GM18526 (cell line): ENCODE data around the gene PPIL6.

Experiments
- POLR2A ChIP-seq: IDR thresholded peaks from 3 replicates; pipeline ENCODE4 v1.6.1; 2011; ENCODE audit not compliant: insufficient read length; ENCODE audit errors: extremely low read depth

PPIL6 gene

DNA sequence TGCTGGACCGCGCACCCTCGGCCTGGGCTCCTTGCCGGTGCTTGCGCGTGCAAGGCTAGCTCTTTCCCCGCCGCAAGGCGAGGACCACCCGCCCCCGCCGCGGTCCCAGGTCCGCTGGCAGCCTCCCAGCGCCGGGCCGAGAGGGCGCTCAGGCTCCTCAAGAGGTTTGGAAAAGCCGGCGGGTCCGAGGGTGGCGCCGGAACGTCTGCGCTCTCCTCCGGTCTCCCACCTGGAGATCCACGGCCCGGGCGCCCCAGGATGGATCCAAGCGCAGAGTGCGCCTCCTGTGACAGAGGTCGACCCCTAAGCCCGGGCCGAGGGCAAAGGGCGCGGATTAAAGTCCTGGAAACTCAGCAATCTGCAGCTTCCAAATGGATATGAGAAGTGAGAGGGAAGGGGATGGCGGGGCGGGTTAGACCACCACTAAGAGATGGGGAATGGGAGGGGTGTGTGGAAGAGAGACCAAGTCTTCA is 15.7 kb upstream of the PPIL6 start:
- TF ChIP-seq POLR2A = no peak

DNA sequence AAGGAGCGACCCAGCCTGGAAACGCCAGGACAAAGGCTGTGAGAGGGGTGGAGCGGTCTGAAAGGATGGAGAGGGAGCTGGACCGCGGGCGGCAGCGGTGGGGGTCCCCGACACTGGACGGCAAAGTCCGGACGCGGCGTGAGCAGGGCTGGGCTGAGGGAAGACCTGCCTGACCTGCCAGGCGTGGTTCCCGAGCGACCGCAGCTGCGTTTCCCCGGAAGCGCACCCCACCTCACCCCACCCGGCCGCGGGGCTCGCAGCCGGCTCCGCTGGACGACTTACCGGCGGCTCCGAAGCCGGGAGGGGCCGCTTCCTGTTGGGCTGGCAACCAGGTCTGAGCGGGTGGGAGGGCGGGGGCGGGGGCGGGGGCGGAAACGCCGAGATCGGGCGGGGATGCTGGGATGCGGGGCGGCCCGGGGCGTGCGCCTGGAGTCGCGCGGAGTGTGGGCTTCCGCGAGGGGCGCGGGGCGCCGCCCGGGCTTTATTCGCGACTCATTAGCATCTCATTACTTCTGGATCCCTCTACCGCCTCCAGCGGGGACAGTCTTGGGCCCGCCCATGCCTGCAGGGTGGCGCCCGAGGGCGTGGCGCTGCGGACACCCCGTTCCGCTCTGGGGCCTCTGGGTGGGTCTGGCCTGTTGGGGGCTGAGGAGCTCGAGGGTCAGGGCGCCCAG is 15.1 kb upstream of the PPIL6 start, which contains the start of gene MICAL1:
Gene MICAL1 (minus strand): TSS at position 336 of the 674 bp plus-strand sequence. CDS start 1,576 bp downstream, outside the sequence.
- TF ChIP-seq POLR2A = peak; percentile 61

DNA sequence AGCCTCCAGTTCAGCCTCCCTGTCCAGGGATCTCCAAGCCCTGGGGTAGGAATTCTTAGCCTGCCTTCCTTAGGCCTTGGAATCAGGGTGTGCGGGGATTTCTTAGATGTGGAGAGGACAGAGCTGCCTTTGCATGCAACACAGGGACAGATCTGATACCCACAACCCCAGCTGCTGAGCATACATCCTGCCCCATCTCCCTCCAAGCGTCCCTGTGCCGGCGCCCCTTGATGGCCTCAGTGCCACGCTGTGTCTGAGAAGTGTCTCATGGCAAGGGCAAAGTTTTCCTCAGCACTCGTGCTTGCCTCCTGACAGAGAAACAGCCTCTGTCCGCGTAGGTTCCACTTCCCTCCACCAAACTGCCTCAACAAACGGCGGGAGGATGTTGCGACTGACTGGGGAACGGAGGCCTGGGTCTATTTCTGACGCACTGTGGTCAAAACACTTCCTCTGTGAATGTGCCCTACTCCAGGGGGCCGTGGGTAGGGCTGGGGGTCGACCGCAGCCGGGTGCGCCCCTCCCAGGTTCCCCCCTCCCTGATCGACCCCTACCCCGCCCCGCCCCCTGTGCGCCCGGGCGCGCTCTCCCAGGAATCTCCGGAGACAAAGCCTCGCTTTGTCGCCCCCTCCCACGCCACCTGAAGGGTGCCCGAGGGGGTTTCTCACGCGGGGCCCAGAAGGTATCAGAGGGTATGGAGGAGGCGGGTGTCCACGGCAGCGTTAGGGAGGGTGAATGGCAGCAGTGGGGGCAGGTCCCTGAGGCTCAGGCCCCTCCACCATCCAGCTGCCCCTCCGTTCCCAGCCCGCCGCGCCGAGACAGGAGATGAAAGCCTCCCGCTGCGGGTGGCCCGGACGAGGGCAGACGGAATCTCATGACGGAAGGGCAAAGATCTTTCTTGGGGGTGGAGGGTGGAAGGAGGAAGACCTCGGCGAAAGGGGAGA is 14.3 kb upstream of the PPIL6 start:
- peak; percentile 68 for TF ChIP-seq POLR2A

DNA sequence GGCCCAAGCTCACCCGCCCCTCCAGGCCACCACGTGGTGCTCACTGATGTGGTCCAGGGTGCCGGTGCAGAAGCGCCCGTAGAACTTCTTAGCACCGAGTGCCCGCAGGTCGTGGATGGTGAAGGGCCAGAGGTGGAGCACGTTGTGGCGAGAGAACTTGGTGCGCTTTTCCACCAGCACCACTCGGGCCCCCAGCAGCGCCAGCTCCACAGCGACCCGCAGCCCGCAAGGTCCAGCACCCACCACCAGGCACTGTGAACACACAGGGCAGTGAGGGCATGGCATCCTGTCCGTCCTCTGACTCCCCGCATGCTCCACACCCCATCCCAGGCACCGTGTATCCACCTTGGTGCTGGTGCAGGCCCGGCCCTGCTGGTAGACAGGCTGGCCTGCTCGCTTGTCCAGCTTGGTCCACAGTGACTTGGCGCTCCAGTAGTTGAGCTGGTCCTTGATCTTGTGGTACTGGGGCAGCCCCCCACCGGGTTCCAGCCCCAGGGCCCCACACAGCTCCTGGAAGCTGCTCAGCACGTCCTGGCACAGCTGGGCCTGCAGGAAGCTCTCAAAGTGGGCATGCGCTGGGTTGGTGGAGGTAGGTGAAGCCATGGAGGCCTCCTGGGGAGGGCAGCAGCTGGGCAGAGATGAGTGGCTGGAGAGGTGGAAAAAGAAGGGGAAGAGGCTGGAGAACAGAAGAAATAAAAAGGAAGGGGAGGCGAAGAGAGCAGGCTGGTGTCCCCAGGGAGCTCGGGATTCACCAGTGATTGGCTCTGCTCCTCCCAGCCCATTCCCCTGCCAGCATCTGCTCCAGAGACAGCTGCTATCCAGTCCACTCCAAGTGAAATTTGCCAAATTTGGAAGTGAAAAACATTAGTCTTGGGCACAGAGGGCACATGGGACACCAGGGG is 13.4 kb upstream of the PPIL6 start:
- no peak for TF ChIP-seq POLR2A

DNA sequence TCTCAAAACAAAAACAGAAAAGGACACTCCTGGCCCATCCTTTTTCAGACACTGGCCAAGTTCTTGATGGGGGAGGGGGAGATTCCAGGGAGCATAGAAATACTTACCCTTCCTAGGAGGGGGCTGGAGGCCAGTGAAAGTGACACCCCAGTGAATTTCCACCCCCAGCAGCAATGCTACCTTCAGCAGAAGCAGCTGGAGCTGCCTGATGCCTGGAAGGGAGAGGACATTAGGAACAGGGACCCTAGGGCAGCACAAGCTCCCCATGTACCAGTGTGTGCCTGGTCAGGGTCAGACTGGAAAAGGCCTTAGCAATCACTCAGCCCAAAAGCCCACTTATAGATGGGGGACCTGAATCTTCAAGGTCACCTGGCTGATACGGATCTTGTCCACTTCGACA is 12.7 kb upstream of the PPIL6 start:
- no peak for TF ChIP-seq POLR2A

DNA sequence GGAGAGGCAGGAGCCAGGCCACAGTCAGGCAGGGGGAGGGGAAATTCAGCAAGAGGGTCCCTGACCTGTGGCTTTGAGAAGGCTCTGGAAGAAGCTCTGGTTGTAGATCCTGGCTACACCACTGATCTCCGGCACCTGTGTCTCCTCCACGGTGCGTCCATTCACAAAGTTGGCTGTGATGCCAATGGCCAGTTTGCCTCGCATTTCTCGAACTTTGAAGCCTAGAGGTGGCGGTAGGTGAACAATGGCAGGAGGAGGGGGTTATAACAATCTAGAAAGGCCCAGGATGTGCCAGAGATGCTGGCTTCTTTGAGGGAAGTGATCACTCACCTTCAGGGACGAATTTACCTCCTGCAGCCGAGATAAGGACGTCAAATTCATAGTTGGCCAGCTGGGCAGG is 11.8 kb upstream of the PPIL6 start:
- TF ChIP-seq POLR2A = no peak

DNA sequence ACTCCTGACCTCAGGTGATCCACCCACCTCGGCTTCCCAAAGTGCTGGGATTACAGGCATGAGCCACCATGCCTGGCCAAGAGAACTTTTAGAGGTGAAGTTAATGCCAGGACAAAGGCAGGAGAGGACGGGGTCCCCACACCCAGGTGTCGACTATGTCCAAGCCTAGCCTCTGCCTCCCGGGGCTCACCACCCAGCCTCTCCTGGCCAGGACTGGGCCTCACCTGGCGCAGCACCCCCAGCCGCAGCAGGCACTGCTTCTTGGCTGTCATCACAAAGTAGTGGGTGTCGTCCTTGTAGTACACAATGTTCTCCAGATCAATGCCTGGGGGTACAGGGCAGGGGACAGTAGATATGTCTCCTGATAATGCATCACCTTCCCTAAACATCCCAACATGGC is 10.9 kb upstream of the PPIL6 start:
- no peak for TF ChIP-seq POLR2A

DNA sequence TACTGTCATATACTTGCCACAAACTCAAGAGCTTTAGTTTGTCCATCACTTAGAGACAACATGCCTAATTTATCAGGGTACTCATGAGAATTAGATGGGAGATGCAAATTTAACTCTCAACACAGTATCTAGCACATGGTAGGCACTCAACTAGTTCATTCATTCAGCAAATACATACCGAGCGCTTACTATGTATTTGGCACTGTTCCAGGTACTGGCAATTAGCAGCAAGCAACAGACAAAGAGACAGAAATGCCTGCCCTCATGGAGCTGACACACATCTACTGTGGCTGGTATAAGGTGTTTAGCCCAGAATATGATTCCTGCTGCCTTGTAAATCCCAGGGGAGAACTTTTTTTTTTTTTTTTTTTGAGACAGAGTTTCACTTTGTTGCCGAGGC is 10.4 kb upstream of the PPIL6 start:
- no peak for TF ChIP-seq POLR2A

DNA sequence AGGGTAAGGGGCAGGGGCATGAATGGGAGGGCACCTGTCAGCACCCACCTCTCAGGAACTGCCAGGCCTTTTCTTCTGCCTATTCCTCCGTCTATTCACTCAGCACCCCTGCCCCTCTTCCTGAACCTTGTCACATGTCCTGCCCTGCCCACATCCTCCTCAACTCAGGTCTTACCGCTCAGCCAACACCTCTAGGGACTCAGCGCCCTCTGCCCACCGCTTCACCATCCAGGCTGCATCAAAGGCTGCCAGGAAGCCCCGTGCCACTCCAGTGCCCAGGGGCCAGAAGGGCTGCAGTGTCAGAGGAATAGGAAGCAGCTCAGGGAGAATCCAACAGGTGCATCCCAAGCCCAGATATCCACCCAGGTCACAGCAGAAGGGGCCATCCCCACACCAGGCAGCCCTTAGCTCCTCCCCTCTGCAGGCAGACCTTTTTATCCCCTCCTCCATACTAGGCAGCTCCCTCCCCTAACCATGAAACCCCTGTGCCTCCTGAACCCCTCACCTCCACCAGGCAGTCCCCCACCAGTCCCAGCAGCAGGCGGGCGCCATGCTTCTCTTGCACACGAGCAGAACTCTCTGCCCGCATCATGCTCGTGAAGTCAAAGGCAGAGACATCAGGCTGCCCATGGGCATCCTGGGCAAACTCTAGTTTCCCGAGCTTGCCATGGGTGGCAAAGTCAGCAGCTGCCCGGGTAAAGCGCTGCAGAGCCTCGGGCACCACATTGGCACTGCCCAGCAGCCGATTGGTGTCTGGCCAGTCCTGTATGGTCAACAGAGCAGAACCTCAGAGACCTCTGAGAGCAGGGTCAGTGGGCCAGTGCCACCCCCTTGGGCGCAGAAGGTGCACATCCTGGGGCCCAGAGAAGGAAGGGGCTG is 9.6 kb upstream of the PPIL6 start:
- no peak for TF ChIP-seq POLR2A

DNA sequence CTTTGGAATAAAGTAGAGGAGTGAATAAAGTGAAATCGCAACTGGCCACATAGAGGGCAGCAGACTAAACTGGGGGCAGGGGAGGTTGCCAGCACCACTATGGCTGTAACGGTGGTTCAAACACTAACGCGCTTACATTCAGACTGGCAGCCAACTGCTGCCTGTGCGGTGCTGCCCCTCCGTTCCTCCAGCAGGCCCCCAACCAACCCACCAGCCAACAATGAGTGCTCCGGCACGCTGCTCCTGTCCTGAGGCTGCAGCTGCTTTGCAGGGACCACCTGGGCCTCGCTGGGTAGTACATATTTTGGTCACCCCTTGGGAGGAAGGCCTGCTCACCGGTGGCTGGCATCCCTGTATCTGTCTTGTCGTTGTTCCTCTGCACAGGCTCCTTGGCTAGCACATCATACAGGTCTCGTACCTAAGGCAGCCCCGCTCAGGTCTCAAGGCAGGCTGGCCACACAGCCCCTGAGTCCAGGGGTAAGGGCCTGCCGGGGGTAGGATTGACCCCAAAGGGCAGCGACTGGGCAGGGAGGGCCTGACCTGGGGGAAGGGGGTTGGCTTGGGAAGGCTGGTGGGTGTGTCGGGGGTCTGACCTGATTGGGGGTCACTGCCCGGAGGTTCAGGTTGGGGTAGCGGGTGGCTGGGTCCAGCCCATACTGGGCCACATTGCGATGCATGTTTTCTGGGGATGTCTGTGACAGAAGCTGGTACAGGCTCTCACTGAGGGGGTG is 8.8 kb upstream of the PPIL6 start:
- TF ChIP-seq POLR2A = no peak

DNA sequence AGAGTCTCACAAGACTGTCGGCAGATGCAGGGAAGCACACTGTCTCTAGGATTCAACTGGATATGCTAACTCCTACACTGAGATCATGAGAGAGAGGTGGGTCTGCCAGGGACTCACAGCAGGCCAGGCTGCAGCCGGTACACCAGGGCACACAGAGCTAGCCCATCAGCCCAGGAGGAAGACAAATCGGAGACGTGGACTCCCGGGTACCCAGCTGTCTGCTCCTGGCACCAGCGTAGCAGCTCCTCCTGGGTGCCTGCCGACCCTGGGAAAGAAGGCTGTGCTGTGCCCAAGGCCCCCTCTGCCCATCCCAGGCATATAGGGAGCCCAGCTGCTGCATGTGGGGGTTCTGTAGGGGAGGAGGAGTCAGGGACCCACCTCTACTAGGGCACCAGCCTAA is 8.2 kb upstream of the PPIL6 start:
- TF ChIP-seq POLR2A = no peak

DNA sequence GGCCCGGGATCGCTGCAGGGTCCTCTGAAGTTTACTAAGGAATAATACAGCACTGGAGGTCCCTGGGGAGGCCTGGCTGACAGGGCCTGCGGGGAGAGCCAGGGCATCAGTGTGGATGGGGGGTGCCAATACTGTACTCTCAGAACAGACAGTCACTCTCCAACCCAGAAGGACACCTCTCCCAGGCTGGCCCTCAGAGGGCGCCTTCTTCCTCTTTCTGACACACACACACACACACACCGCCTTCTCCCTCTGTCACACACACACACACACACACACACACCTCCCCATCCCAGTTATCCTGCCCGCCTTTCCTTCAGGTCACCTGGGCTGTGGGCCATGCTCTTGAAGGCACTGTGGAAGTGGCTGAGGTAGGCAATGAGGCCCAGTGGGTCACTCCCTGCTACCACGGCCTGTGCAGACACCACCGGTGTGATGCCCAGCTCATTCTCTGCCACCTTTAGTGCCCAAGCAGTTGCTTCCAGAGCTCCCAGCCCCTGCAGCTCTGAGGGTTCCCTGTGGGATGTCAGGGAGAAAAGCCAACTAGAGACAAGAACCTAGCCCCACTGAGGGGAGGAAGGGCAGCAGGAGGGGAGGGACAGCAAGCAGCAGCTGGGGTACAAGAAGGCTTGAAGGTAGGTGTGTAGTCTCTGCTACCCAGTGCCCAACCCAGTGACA is 7.6 kb upstream of the PPIL6 start:
- TF ChIP-seq POLR2A = no peak

DNA sequence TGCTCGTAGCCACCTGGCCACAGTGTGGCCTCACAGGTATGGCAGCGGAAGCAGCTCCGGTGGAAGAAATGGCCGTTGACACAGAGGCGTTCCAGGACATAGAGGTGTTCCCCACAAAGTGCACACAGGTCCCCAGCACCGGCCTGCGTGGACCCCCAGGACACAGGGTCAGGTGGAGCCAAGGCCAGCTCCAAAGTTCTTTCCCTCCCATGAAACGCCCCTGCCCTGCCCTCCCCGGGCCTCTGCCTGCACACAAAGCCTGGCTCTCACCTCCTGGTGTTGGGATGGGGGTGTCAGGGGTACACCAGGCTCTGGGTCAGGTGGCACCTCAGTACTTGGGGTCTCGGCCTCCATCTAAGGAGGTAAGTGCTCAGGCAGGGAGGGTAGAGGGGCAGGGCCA is 6.7 kb upstream of the PPIL6 start:
- no peak for TF ChIP-seq POLR2A
